SKM-1 (cell line): ENCODE results near the gene SLC7A10.
"Not testable (repeated sequence)": the region's sequence is repeated elsewhere in the genome, so short reads cannot be mapped to it uniquely, and the experiment has no call there.

Experiments
- DNase-seq: peaks from one replicate; lab custom pipeline; 2025; ENCODE audit not compliant: unreplicated experiment; lab: John Stamatoyannopoulos, UW

Gene SLC7A10

DNA sequence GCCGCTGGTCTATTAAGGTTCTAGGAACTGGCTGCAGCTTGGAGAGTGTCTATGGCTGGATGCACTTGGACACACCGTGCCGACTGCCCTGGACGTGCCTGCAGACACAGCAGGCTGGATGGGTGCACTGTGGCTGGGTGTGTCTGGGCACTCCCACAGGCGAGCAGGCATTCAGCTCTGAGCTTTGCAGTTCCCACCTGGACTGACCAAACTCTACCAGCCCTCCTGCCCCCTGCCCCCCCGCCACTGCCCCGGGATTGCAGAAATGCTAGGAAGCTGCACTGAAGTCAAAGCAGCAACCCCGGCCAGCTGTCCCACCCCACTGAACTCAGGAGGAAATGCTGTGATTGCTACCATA is 38.5 kb downstream of the SLC7A10 start:
- DNase-seq, result peak; percentile 58

DNA sequence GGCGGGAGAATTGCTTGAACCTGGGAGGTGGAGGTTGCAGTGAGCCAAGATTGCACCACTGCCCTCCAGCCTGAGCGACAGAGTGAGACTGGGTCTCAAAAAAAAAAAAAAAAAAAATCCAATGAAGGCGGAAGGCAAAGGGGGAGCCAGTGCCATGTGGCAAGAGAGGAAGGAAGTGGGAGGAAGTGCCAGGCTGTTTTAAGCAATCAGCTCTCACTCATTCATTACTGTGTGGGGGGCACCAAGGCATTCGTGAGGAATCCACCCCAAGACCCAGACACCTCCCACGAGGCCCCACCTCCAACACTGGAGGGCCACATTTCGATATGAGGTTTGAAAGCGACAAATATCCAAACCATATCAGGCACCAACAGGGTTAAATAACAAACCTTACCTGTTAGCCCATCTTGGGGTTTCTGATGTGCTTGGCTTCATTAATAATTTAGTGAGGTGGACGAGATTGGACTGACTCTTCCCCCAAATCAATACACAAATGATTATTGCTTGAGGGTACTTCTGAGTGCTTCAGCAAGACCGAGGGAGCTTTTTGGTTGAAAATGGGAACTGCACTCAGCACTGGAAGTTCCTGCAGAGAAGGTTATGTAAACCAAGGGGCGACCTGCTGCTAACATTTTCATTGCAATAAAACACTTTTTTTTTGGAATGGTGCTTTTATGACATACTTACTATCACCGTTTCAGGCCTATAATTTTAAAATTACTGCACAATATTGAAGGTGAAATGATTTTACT is 39.0 kb downstream of the SLC7A10 start:
- DNase-seq, result peak; percentile 58

DNA sequence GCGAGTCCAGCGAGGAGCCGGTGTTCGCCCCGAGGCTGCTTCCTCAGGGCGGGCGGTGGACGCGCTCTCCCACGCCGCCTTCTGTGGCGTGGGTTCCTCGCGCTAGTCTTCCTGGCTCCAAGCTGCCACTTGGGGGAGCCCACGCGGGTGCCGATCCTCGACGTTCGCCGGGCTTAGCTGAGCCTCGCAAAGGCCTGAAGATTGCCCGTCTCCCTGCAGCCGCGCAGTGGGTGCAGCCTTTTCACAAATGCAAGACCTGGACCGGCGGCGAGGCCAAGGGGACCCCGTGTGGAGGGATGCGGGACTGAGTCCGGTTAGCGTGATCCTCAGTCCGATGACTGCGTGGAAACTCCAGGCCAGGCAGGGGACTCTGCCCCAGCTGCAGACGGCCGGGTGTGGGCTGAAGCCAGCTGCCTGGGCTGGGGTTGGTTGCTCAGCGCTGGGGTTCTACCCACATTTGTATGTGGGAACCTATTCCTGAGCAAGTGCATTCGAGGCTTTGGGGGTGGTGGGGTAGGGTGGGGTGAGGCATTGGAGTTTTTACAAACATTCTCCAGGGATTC is 48.2 kb downstream of the SLC7A10 start:
- no peak for DNase-seq

DNA sequence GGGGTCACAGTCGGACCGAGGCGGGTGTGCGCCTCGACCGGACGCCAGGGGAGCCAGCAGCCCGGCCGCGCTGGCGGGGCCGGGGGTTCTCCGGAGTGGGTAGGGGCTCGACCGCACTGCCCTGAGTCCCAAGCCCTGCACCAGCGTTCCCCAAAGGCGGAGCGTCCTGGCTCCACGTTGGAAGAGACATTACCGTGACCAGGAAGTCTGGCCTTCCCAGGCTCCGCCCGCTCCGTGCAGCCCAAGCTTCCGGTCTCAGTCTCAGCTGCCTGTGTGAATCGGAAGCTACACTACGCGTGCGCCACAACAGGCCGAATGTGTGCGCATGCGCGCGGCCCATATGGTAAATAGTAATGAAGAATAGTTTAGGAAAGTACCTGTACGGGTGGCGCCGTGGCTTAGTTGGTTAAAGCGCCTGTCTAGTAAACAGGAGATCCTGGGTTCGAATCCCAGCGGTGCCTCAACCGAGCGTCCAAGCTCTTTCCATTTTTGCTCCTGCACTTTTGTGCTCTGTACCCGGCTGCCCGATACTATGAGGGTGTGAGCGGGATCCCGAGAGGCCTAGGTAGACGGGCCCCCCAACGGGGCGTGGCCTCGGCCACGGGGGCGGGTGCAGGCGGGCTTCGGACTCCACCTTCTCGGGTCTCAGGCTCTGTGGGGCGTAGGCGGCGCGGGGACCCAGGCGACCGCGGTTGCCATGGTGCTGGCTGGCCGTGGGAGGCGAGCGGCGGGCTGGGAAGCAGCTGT is 48.8 kb downstream of the SLC7A10 start:
- DNase-seq, result peak; percentile 99

DNA sequence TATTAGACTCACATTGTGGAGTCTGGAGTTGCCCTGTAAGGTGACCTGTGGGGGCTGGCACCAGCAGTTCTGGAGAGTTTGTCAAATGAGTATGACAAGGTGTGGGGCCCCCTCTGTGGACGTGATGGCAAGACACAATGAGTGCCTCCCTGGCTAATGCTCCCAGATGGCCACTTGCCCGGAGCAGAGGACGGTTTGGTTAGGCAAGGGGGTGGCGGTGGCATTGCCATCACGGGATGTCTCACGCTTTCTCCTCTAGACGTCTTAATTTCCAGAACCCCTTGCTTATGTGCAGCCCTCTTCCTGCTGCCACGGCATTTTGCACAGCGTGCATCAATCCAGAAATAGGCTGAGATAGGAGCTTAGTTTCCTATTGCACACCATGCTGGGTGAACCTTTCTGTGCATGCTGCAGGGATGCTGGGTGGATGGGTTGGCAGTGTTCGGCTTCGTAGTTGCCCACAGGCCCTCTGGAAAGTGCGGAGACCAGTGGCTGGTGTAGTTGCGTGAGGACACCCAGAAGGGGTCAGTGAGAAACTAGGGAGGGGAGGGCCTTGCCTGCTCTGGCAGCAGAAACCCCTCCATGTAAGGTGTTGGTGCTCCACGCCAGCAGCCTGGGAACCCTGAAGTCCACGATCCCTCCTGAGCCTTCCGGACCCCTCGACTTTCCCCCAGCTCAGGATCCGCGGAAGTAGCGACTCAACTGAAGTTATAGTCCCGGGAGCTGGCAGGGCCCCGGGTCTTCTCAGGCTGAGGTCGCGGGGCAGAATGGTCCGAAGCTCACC is 49.6 kb downstream of the SLC7A10 start:
- no peak for DNase-seq

DNA sequence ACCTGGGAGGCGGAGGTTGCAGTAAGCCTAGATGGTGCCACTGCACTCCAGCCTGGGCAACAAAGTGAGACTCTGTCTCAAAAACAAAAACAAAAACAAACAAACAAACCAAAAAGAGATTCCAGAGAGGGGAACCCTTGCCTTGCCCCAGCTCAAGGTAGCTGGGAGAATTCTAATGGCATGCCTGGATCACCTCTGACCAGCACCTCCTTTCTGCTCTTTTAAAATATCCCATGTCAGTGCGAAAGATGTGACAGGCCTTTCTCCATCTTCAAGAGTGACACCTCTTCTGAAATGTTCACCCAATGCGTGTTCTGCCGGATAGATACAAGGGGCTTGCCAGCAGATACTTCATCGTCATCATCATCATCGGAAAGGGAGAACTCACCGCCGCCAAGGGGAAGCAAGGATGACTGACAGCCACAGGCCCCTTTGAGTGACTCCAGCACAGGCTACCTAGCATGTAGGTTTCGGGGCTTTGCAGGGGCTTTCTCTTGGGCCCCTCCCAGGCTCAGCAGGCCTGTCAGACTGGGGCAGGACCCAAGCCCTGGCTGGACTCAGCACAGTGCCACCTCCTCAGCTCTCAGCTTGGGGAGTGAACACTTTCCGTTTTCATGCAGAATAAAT is 50.4 kb downstream of the SLC7A10 start:
- DNase-seq, result no peak

DNA sequence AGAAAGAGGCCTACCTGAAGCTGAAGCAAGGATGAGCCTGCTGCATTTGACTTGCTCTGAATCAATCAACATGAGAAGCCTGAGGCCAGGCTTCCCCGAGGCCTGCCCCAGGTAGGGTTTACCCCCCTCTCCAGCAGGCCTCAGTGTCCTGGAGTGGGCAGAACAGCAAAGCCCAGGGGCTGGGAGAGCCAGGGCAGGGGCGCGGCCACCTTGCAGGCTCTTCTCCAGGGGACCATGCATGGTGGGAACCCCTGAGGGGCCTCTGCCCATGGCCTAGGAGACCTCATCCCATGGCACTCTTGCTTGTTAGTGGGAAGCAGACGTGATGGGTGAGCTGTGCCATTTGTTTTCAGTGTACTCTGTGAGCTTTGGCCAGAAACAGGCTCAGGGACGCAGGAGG is 51.5 kb downstream of the SLC7A10 start:
- DNase-seq, result no peak

DNA sequence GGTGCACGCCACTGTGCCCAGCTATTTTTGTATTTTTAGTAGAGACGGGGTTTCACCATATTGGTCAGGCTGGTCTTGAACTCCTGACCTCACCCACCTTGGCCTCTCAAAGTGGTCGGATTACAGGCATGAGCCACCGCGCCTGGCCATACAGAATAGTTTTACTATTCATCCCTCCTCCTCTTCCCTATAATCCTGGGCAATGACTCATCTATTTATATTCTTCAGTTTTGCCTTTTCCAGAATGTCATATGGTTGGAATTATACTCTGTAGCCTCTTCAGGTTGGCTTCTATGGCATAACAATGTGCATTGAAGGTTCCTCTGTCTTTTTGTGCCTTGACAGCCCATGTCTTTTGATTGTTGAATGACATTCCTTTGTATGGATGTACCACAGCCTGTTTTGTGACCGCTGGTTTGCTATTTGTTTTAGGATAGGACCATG is 53.7 kb downstream of the SLC7A10 start:
- no peak for DNase-seq

DNA sequence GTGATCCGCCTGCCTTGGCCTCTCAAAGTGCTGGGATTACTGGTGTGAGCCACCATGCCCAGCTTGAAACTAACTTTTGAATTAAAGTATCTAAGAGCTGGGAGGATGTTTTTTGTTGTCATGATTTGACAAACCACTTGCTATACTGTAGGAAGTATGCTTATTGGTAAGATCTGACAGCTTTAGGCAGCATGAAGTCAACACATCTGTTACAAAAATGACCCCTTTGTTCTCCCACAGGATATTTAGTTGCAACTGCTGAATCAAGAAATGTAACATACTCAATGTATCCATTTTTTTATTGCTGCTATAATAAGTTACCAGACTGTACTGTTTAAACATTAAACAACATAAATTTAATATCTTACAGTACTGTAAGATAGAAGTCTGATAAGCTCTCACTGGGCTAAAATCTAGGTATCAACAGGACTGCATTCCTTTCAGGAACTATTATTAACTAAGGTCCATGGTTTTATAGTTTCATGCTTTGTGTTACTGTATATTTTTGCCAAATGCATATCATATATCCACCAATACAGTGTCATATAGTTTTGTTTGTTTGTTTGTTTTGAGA is 54.3 kb downstream of the SLC7A10 start:
- DNase-seq, result no peak

DNA sequence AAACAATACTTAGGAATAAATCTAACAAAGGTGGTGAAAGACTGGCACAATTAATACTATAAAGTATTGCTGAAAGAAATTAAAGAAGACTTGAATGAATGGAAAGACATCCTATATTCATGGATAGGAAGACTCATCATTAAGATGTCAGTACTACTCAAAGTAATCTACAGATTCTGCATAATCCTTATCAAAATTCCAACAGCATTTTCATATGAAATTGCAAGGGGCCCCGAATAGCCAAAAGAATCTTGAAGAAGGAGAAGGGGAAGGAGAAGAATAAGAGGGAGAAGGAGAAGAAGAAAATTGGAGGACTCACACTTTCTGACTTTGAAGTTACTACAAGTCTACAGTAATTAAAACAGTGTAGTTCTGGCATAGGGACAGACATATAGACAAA is 57.1 kb downstream of the SLC7A10 start:
- DNase-seq, result no peak

DNA sequence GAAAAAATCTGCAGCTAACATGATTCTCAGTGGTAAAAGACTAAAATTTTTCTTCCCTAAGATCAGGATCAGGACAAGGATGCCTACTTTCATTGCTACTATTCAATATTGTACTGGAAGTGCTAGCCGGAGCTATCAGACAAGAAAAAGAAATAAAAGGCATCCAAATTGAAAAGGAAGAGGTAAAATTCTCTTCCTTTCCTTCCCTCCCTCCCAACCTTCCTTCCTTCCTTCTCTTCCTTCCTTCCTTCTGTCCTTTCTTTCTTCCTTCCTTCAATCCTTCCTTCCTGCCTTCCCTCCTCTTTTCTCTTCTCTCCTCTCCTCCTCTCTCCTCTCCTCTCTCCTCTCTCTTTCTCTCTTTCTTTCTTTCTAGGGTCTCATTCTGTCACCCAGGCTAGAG is 58.2 kb downstream of the SLC7A10 start:
- DNase-seq, result no peak

DNA sequence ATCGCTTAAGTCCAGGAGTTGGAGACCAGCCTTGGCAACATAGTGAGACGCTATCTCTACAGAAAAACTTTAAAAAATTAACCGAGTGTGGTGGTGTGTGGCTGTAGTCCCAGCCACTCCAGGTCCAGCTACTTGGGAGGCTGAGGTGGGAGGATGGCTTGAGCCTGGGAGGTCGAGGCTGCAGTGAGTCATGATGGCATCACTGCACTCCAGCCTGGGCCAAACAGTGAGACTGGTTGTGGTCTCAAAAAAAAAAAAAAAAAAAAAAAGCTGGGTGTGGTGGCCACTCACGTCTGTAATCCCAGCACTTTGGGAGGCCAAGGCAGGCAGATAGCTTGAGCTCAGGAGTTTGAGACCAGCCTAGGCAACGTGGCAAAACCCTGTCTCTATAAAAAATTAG is 59.6 kb downstream of the SLC7A10 start:
- DNase-seq, result not testable (repeated sequence)

DNA sequence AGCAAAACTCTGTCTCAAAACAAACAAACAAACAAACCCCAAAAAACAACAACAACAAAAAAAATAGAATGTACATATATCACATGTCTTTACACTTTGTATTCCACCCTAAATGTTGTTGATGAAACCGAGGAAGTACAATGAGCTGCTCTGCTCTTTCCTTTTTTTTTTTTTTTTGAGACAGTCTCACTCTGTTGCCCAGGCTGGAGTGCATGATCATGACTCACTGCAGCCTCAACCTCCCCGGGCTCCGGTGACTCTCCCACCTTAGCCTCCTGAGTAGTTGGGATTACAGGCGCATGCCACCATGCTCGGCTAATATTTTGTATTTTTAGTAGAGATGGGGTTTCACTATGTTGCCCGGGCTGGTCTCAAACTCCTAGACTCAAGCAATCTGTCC is 62.2 kb downstream of the SLC7A10 start:
- no peak for DNase-seq

DNA sequence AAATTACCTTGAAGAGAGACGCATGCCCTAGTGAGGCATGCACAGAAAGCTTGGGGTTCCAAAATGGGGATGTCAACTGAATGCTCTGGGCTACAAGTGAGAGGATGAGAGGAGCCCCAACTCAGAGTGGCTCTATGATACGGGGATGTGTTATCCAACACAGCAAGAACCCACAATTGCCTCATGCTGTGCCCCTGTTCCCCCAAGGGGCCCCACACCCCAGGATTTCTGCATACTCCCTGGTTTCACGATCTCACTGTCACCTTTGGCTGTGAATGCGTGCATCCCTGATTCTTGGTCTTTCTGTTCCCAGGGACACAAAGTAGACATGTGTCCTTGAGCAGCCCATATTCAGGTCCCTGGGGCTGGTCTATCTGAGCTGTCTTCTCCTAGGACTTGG is 64.4 kb downstream of the SLC7A10 start:
- DNase-seq, result peak; percentile 33

DNA sequence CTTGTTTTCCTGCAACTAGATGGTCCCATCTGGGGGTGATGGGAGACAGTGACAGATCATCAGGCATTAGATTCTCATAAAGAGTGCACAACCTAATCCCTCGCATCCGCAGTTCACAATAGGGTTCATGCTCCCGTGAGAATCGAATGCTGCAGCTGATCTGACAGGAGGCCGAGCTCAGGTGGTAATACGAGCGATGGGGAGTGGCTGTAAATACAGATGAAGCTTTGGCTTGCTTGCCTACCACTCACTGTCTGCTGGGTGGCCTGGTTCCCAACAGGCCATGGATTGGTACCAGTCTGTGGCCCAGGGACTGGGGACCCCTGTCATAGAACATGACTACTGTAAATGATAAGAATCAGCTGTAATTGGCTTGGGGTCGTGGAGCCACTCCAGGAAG is 65.8 kb downstream of the SLC7A10 start:
- no peak for DNase-seq

DNA sequence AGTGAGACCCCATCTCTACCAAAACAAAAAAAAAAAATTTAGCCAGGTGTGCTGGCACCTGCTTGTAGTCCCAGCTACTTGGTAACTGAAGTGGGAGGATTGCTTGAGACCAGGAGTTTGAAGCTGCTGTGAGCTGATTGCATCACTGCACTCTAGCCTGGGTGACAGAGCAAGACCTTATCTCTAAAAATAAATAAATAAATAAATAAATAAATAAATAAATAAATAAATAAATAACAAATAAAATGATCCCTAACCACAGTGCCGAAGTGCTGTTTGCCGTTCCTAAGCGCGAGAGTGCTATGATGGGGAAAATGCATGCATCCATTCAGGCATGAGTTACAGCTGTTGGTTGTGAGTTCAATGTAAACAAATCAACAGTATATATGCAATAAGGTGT is 66.5 kb downstream of the SLC7A10 start:
- DNase-seq, result no peak
